GM12873 (cell line): Measurements from ENCODE around the gene ZNF3.

Experiments used
- CTCF ChIP-seq: IDR thresholded peaks from 2 replicates; pipeline ENCODE4 v1.5.1; 2012; ENCODE audit warnings: low read depth, mild to moderate bottlenecking, moderate library complexity, low read length, control low read depth; ENCODE audit not compliant: insufficient read depth; ENCODE audit errors: missing control alignments

The ZNF3 gene

GRCh38 chr7:100106633-100107032 is 25.1 kb upstream of the ZNF3 start:
- TF ChIP-seq CTCF, result no peak

- no peak for TF ChIP-seq CTCF
Observed at GRCh38 chr7:100105534-100105933, 24.0 kb upstream of the ZNF3 start.

- no peak for TF ChIP-seq CTCF
Observed at GRCh38 chr7:100102950-100103840, 21.7 kb upstream of the ZNF3 start.

- no peak for TF ChIP-seq CTCF
Observed at GRCh38 chr7:100101016-100101862, 19.7 kb upstream of the ZNF3 start, which contains the start of the genes AP4M1 and MCM7. Gene AP4M1, plus strand, starts transcription at chr7:100101643. Its CDS starts 72 bp downstream, at chr7:100101715. Gene MCM7, minus strand, starts transcription at chr7:100101397. Its CDS starts 103 bp downstream, at chr7:100101294.

- no peak for TF ChIP-seq CTCF
Observed at GRCh38 chr7:100100420-100101015, 19.0 kb upstream of the ZNF3 start.

- TF ChIP-seq CTCF, result no peak
Observed at GRCh38 chr7:100099452-100099851, 17.9 kb upstream of the ZNF3 start.
